Measurements from ENCODE around the gene DUSP23. TPM values are rescaled to one million over a fixed set of nuclear protein-coding genes. Genes with fewer than 3 reads are reported as not detected.

Gene DUSP23
- total and polyA plus RNA-seq, 9 donors: 5.2 to 12.1 (median 8.0) TPM

DNA sequence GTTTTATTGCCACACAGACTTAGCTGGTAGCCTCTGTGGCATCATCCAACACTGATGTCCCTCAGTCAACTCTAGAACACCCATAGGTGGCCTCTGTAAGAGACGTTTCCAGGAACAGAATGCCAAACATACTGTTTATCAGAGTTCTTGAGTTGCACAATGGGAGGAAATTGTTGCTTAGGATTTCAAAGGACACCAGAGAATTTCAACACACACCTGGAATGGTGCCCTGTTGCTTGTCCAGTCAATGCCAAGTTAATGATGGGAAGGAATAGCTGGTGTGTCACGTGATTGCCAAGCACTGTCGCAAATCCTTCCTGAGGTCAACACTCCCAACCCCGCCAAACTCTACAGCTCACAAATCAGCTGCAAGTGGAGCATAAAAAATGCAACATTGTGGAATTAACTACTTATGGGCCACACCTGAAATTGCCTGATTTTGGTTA is 28.6 kb upstream of the DUSP23 start:
- Histone ChIP-seq H3K4me3 (ENCODE audit: low read length) (no peak overlapping the region), H3K4me1 (ENCODE audit: control insufficient read depth, insufficient read depth, low read length) (no peaks in the 10 kb centered on the region), H3K27me3 (ENCODE audit: control insufficient read depth, insufficient read depth, low read length) (no peaks in the 10 kb centered on the region), H3K27ac (ENCODE audit: low read length) (no peak overlapping the region), H3K9me3 (replicated peaks; ENCODE audit: control insufficient read depth, low read depth, low read length) (no peaks in the 10 kb centered on the region), H3K36me3 (ENCODE audit: control insufficient read depth, insufficient read depth, low read length) (no peaks in the 10 kb centered on the region)
- WGBS (ENCODE audit: insufficient coverage): no CpG with 5 or more reads among the region's 4 CpGs
- peak; percentile 27 for DNase-seq

DNA sequence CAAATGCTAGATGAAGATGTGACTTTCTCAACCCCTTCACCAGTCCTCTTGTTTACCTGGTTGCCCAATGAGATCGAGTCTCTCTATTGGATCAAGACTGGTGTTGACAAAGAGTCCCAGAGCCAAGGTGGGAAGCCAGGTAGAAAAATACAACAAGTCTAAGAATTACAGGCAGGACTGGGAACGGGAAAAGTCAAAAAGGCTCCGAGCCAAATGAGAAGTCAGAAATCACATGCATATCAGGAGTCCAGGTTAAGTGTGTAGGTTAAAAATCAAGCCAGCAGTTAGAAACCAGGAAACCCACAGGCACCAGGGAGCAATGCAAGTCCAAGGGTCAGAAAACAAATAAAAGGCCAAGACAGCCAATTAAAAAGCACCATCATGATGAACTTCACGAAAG is 27.4 kb upstream of the DUSP23 start:
- 79% methylated on average over 2 of the region's 4 CpGs for WGBS (ENCODE audit: insufficient coverage)
- Histone ChIP-seq H3K4me3 (ENCODE audit: low read length) (no peak overlapping the region), H3K27me3 (ENCODE audit: control insufficient read depth, insufficient read depth, low read length) (no peaks in the 10 kb centered on the region), H3K9me3 (replicated peaks; ENCODE audit: control insufficient read depth, low read depth, low read length) (no peaks in the 10 kb centered on the region), H3K4me1 (ENCODE audit: control insufficient read depth, insufficient read depth, low read length) (no peaks in the 10 kb centered on the region), H3K36me3 (ENCODE audit: control insufficient read depth, insufficient read depth, low read length) (no peaks in the 10 kb centered on the region), H3K27ac (ENCODE audit: low read length) (no peak overlapping the region)
- no peak for DNase-seq

DNA sequence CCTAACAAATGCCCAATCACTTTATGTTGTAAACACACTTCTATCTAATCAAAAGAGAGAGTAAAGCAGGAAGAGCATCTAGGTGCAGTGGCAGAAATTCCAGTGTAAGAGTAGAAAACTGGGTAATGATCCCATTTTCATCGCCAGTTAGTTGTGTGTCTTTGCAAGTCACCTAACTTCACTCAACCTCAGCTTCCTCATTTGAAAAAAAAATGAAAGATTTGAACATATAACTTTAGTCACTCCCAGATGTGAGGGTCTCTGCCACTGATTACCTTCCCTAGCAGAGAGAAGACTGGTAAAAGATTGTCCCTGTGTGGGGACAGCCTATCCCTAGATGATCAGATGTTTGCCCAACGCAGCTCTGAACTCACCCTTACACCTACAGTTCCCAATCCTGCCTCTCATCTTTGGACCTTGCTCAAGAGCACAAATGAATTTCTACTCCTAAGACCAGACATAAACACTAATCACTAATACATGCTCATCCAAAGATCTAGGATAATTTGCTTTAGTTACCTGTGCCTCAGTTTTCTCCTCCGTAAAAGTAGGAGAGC is 25.2 kb upstream of the DUSP23 start:
- H3K4me1 ChIP-seq (ENCODE audit: control insufficient read depth, insufficient read depth, low read length): no peaks in the 10 kb centered on the region
- no peaks in the 10 kb centered on the region for H3K9me3 ChIP-seq (replicated peaks; ENCODE audit: control insufficient read depth, low read depth, low read length)
- H3K36me3 ChIP-seq (ENCODE audit: control insufficient read depth, insufficient read depth, low read length): no peaks in the 10 kb centered on the region
- no CpG with 5 or more reads among the region's 3 CpGs for WGBS (ENCODE audit: insufficient coverage)
- H3K27me3 ChIP-seq (ENCODE audit: control insufficient read depth, insufficient read depth, low read length): no peaks in the 10 kb centered on the region
- H3K27ac ChIP-seq (ENCODE audit: low read length): no peak overlapping the region
- DNase-seq: no peak
- H3K4me3 ChIP-seq (ENCODE audit: low read length): no peak overlapping the region

DNA sequence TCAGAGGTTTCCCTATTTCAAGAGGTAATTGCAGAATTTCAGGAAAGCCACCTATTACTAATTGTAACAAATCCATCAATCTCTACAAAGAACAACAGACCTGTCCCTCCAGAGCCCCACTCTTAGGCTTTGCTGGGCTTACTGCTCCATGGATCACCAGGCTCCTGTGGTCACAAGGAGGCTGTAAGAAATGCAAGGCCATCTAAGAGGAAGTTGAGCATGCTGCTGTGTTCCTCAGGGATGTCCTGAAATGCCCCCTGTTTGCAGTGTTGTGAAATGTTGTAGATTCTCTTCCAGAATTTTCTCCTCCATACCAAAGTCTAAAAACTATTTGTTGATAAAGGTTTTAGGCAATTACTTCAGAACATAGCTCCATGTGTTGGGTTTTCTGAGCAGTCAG is 24.4 kb upstream of the DUSP23 start:
- no peaks in the 10 kb centered on the region for H3K4me1 ChIP-seq (ENCODE audit: control insufficient read depth, insufficient read depth, low read length)
- no peak overlapping the region for H3K27ac ChIP-seq (ENCODE audit: low read length)
- no peaks in the 10 kb centered on the region for H3K9me3 ChIP-seq (replicated peaks; ENCODE audit: control insufficient read depth, low read depth, low read length)
- DNase-seq: peak; percentile 34
- H3K36me3 ChIP-seq (ENCODE audit: control insufficient read depth, insufficient read depth, low read length): no peaks in the 10 kb centered on the region
- no peak overlapping the region for H3K4me3 ChIP-seq (ENCODE audit: low read length)
- no peaks in the 10 kb centered on the region for H3K27me3 ChIP-seq (ENCODE audit: control insufficient read depth, insufficient read depth, low read length)

DNA sequence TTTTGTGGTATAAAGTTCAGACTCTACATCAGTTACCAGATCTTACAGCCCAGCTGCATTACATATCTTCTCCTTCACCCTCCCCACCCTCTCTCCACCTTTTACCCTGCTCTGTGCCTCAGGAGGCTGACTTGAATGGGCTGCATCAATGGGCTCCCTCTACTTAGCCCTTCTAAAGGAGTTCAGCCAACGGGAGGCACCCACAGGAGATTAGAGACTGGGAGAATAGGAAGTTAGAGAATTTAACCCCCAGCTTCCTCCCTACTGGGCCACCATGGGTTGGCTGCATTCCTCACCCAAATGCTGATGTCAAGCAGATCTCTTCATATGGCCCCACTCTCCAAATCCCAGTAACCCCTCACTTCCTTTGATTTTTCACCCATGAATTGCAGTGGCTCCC is 17.1 kb upstream of the DUSP23 start:
- H3K9me3 ChIP-seq (replicated peaks; ENCODE audit: control insufficient read depth, low read depth, low read length): no peaks in the 10 kb centered on the region
- no peak for DNase-seq
- no peak overlapping the region for H3K27ac ChIP-seq (ENCODE audit: low read length)
- no CpG with 5 or more reads among the region's 1 CpG for WGBS (ENCODE audit: insufficient coverage)
- H3K27me3 ChIP-seq (ENCODE audit: control insufficient read depth, insufficient read depth, low read length): no peaks in the 10 kb centered on the region
- H3K36me3 ChIP-seq (ENCODE audit: control insufficient read depth, insufficient read depth, low read length): no peaks in the 10 kb centered on the region
- H3K4me1 ChIP-seq (ENCODE audit: control insufficient read depth, insufficient read depth, low read length): no peaks in the 10 kb centered on the region
- H3K4me3 ChIP-seq (ENCODE audit: low read length): no peak overlapping the region

DNA sequence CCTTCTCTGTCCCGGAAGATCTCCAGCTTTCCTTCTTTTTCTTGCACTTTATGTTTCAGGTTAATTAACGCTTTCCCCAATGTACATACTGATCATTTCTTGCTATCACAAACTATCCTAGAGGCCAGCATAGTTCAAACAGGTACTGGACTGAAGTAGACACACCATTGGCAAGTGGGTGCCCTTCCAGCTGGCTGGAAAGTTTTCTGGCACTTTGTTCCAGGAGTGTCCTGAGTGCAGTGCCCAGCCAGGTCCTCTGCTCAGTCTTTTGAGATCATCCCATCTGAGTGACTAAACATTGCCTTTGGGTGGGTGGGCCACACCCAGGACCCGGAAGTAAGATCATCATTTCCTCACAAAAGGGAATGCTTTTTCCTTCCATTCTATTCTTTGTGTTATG is 15.0 kb upstream of the DUSP23 start:
- H3K4me1 ChIP-seq (ENCODE audit: control insufficient read depth, insufficient read depth, low read length): no peaks in the 10 kb centered on the region
- H3K9me3 ChIP-seq (replicated peaks; ENCODE audit: control insufficient read depth, low read depth, low read length): no peaks in the 10 kb centered on the region
- WGBS (ENCODE audit: insufficient coverage): 100% methylated on average over 2 of the region's 3 CpGs
- no peak overlapping the region for H3K27ac ChIP-seq (ENCODE audit: low read length)
- no peak overlapping the region for H3K4me3 ChIP-seq (ENCODE audit: low read length)
- H3K36me3 ChIP-seq (ENCODE audit: control insufficient read depth, insufficient read depth, low read length): no peaks in the 10 kb centered on the region
- DNase-seq: no peak
- H3K27me3 ChIP-seq (ENCODE audit: control insufficient read depth, insufficient read depth, low read length): no peaks in the 10 kb centered on the region

DNA sequence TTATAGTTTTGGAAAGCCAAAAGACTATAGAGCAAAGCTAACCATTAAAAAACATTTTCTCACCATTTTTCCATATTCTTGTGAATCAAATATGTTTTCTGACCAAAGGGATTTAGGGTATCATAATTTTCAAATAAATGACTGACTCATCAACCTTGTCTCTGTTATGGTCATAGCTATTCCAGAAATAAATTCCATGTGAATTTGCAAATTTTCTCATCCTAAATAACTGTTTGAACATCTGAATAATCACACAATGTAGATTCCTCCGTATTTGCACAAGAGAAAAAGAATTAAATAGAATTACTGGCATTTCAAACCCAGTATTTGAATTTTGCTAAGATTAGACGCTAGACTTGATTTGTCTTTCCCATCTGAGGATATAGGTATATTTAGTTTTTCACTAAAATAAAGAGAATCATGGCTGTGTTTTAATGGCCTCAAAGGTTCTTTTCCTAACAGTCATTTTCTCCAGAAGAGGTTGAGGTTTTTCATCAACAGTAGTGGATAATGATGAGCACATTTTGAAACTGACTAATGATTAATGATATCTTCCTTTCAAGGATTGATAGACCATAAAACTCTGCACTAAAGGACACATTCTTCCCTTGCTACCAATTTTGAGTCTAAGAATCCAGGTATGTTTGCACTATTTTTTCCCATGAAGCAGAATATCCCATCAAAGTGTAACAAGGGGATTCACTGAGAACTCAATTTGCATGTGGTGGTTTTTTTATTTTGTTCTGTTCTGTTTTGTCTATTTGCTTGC is 9.5 kb upstream of the DUSP23 start:
- WGBS (ENCODE audit: insufficient coverage): no CpG with 5 or more reads among the region's 2 CpGs
- no peaks in the 10 kb centered on the region for H3K27me3 ChIP-seq (ENCODE audit: control insufficient read depth, insufficient read depth, low read length)
- H3K36me3 ChIP-seq (ENCODE audit: control insufficient read depth, insufficient read depth, low read length): no peaks in the 10 kb centered on the region
- H3K4me3 ChIP-seq (ENCODE audit: low read length): no peak overlapping the region
- H3K27ac ChIP-seq (ENCODE audit: low read length): no peak overlapping the region
- no peaks in the 10 kb centered on the region for H3K4me1 ChIP-seq (ENCODE audit: control insufficient read depth, insufficient read depth, low read length)
- no peak for DNase-seq
- H3K9me3 ChIP-seq (replicated peaks; ENCODE audit: control insufficient read depth, low read depth, low read length): no peaks in the 10 kb centered on the region

DNA sequence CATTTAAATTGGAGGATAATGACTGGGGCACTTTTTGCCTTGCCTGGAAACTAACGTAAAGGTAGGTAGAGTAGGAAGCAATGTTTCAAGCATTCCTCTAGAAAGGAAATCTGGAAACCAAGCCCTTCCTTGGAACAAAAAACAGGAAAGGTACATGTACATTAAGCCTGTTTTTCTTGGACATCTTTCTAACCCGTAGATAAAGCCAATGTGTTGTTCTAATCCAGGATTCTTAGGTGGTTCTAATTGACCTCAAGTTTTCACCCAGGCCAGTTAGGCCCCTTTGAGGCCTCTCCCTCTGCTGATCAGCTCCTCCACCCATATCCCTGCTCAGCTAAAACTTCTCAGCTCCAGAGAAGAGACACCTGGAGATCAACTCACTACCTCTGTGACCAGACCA is 6.3 kb upstream of the DUSP23 start:
- Histone ChIP-seq H3K27ac (ENCODE audit: low read length) (no peak overlapping the region), H3K36me3 (ENCODE audit: control insufficient read depth, insufficient read depth, low read length) (no peaks in the 10 kb centered on the region), H3K4me3 (ENCODE audit: low read length) (no peak overlapping the region), H3K27me3 (ENCODE audit: control insufficient read depth, insufficient read depth, low read length) (no peaks in the 10 kb centered on the region), H3K4me1 (ENCODE audit: control insufficient read depth, insufficient read depth, low read length) (no peaks in the 10 kb centered on the region), H3K9me3 (replicated peaks; ENCODE audit: control insufficient read depth, low read depth, low read length) (no peaks in the 10 kb centered on the region)
- DNase-seq: no peak
- no CpG with 5 or more reads among the region's 2 CpGs for WGBS (ENCODE audit: insufficient coverage)

DNA sequence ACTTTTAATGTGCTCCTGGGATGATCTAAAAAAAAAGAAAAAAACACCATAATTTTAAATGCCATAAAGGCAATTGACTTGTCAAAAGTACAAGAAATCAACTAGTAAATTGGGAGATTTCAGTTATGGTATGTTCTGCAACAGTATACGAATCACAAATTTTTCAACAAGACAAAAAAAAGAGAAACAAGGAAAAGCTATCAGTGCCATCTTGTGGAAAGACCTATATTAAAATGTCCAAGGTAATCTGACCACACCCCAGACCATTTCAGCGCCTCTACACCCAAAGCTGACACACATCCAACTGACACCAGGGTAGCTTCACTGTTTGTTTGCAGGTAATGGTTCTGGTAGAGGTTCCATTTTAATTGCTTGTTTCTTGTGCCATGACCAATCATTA is 5.0 kb upstream of the DUSP23 start:
- no CpG with 5 or more reads among the region's 2 CpGs for WGBS (ENCODE audit: insufficient coverage)
- Histone ChIP-seq H3K36me3 (ENCODE audit: control insufficient read depth, insufficient read depth, low read length) (no peaks in the 10 kb centered on the region), H3K27me3 (ENCODE audit: control insufficient read depth, insufficient read depth, low read length) (no peaks in the 10 kb centered on the region)

DNA sequence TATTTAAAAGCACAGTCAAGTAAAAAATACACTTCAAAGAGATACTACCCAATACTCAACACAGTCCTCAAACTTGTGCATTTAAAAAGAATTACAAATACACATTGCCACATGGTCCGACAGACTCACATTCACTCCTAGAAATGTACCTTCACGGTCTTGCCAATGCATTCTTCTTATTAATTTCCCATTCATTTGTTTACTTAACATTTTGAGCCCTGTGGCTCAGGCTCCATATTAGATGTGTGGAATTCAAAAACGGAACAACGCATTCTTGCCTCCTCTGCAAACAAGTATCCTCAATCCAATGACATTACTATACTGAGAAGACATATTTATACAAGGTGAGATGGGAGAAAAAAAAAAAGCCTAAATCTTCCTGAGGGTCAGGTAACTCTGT is 2.5 kb upstream of the DUSP23 start:
- Histone ChIP-seq H3K27ac (ENCODE audit: low read length) (no peak overlapping the region), H3K27me3 (ENCODE audit: control insufficient read depth, insufficient read depth, low read length) (no peaks in the 10 kb centered on the region), H3K4me3 (ENCODE audit: low read length) (no peak overlapping the region), H3K36me3 (ENCODE audit: control insufficient read depth, insufficient read depth, low read length) (no peaks in the 10 kb centered on the region), H3K4me1 (ENCODE audit: control insufficient read depth, insufficient read depth, low read length) (peaks cover 9% of the 10 kb centered on the region), H3K9me3 (replicated peaks; ENCODE audit: control insufficient read depth, low read depth, low read length) (no peaks in the 10 kb centered on the region)
- 100% methylated on average over 1 of the region's 4 CpGs for WGBS (ENCODE audit: insufficient coverage)
- no peak for DNase-seq

More for the DNA sequence above, 5.0 kb upstream of the DUSP23 start:
- Histone ChIP-seq H3K9me3 (replicated peaks; ENCODE audit: control insufficient read depth, low read depth, low read length) (no peaks in the 10 kb centered on the region), H3K27ac (ENCODE audit: low read length) (no peak overlapping the region), H3K4me1 (ENCODE audit: control insufficient read depth, insufficient read depth, low read length) (peaks cover 2% of the 10 kb centered on the region), H3K4me3 (ENCODE audit: low read length) (no peak overlapping the region)
- no peak for DNase-seq

Measured in muscle of leg (tissue), 11 donors.